GM21723 (cell line): ENCODE results near the gene ACSL1.

Experiments used
- ATAC-seq: cut with Tn5 transposase; IDR thresholded peaks from one replicate; pipeline ENCODE4 v1.9.1; 2021; ENCODE audit warnings: mild to moderate bottlenecking, moderate library complexity; ENCODE audit not compliant: unreplicated experiment

The ACSL1 gene

DNA sequence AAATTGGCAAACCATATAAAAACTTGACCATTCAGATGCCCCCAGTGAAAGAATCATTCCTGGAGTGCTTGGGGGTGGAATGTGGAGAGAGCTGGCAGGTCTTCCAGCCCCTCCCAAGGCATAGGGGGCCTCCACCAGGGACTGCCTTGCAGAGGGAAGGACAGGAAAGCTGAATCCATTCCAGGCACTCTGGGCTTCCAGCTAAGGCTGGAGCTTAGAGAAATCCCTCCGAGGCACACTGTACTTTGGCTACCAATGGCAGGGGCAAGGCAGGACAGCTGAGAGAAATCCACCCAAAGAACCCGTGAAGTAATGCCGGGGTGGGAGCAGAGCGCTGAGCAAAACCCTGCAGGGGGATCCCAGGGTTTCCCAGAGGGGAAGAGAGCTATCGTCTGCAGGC, 95.8 kb downstream of the ACSL1 start:
- no peak for ATAC-seq

DNA sequence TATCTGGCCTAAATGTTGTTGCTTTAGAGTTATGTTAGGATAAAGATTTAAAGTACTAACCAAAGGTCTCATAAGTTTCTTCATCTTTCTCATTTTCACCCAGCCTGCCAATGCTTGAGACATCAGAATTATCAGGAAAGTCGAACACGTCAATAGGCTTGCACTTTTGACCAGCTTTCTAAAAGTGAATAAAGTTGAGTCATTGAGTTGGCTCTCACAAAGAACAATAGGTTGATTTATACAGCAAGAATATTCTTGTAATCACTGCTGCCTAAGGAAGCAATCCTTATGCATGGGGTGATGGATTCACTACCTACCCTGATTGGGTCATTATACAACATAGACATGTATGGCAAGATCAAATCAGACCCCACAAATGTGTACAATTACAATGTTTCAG, 96.9 kb downstream of the ACSL1 start:
- ATAC-seq = no peak

DNA sequence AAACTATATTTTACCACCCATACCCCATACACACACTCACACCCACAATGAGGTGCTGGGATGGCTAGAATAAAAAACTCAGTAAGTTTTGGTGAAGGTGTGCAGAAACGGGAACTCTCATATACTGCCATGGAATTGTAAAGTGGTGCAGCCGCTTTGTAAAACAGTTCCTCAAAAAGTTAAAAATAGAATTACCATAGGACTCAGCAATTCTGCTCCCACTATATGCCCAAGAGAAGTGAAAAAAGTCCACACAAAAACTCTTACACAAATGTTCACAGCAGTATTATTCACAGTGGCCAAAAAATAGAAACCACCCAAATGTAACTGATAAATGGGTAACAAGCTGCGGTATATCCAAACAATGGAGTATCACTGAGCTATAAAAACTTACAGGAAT, 98.3 kb downstream of the ACSL1 start:
- no peak for ATAC-seq

DNA sequence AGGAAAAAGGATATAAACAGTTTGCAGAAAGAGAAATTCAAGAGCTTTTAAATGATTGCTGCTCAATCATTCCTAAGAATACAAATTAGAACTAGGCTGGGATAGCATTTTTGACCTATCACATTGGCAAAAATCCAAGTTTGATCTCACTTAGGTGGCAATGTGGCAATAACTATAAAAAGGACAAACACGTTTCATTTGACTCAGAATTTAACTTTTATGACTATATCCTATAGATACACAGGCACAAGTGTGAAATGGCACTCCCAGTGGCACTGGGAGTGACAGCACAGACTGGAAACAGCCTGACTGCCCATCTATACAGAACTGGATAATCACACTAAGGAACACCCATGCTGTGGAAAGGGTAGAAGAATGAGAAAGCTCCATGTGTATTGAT, 103.0 kb downstream of the ACSL1 start:
- ATAC-seq = no peak

DNA sequence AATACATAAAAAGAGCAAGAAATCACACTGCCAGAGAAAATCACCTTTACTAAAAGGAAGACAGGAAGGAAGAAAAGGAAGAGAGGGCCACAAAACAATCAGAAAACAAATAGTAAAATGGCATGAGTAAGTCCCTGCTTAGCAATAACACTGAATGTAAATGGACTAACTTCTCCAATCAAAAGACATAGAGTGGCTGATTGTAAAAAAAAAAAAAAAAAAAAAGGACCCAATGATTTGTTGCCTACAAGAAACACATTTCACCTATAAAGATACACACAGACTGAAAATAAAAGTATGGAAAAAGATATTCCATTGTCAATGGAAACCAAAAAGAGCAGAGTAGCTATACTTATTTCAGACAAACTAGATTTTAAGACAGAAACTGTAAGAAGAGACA, 104.5 kb downstream of the ACSL1 start:
- ATAC-seq = no peak

DNA sequence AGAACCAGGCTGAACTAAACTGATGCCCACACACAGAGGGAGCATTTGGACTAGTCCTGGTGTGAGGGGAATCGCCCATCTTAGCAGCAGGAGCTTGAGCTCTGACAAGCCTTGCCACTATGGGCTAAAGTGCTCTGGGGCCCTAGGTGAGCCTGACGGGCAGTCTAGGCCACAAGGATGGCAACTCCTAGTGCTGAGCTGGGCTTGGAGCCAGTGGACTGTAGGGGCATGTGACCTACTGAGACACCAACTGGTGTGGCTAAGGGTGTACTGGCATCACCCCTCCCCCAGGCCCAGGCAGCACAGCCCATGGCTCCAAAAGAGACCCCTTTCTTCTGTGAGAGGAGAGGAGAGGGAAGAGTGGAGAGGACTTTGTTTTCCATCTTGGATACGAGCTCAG, 106.4 kb downstream of the ACSL1 start:
- ATAC-seq = no peak

DNA sequence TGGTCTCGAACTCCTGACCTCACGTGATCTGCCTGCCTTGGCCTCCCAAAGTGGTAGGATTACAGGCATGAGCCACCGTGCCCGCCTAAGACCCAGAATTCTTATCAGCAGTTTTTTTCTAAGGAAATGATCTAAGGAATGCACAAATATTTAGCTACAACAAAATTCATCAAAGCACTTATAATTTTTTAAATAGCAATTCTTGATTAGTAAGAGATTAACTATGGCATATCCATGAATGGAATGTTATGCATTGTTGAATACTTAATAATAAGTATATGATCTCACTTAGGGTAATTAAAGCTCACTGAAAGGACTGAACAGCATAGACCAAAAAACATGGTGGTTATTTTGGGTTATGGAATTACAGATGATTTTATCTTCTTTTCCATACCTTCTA, 110.2 kb downstream of the ACSL1 start:
- no peak for ATAC-seq

DNA sequence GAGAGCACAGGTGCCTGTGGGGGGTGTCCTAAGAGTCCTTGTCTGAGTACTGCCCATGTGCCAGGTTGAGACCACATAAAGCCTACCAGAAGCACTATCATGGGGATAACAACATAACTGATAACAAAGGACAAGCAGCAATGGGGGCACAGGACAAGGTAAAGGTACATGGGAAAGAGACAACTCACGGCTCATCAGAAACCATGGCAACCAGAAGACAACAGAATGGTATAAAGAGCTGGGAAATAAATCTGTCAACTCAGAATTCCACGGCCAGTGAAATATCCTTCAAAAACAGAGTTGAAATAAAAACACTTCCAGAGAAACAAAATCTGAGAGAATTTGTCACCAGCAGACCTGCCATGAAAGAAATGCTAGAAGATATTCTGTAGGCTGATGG, 111.9 kb downstream of the ACSL1 start:
- ATAC-seq = no peak

DNA sequence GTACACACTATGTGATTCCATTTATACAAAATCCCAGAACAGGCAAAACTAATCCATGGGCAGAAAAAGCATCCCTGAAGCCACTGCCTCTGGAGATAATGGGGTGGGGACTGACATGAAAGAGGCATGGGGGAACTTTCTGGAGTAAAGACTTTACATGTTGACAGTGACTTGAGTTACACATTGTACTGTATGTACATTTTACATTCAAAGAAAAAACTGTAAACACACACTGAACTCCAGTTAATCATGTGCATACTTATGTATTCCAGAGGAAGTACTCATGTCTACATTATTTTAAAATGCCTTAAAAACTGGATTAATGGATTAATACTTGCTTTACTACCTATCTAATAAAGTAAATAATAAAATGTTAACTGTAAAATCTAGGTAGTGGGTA, 113.4 kb downstream of the ACSL1 start:
- no peak for ATAC-seq

DNA sequence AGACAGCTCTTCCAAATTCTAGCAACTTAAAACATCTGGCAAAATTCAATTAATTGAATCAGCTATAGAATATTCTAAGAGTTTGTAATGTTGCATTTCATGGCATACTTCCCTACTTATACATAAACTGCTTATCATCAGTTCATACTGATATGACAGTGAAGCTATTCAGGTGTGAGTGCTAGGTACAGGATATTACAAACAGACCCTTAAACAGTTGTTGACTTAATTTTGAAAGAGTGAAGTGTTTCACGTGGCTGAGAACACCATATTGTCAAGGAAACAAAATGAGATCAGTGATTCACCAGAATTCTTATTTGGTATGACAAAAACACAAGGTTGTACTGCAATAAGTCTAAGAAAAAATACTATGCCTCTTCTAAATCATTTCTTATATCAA, 119.3 kb downstream of the ACSL1 start:
- ATAC-seq = no peak

DNA sequence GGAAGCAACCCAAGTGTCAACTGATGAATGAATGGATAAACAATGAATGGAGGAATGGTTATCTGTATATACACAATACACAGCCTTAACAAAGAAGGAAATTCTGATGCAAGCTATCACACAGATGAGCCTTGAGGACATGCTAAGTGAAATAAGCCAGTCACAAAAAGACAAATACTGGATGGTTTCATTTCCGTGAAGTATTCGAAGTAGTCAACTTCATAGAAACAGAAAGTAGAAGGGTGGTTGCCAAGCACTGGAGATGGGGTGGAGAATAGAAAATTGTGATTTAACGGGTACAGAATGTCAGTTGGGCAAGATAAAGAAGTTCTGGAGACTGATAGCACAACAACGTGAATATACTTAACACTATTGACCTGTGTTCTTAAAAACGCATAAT, 120.1 kb downstream of the ACSL1 start:
- no peak for ATAC-seq
